ENCODE measurements around the gene LENG9.
"Not testable (repeated sequence)": the region's sequence is repeated elsewhere in the genome, so short reads cannot be mapped to it uniquely, and the experiment has no call there.

Gene LENG9

DNA sequence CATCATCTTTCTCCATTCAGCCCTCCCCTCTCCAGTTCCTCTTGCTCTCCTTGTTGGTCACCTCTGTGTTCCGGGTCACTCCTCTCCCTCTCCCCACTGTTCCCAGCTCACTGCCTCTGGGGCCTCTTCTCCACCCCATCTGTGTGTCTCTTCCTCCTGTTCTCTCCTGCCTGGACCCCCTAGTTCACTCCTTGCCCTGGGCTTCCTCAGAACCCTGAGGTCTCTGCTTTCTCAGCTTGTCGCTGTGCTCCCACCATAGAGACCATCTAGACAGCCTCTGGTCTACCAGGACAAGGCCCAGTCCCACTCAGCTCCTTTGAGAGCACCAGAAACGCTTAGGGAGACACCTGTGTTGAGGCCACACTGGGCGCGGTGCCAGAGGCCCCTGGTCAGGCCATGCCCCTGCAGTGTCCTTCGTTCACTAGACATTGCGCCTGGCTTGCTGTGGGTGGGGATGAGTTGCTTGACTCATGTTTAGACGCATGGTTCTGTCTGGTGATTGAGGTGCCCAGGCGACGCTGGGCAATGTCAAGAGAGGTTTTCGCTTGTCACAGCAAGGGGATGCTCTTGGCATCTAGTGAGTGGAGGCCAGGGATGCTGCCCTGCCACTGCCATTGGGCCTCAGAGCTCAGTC is 4.8 kb downstream of the LENG9 start:
- DNase-seq, result no peak

DNA sequence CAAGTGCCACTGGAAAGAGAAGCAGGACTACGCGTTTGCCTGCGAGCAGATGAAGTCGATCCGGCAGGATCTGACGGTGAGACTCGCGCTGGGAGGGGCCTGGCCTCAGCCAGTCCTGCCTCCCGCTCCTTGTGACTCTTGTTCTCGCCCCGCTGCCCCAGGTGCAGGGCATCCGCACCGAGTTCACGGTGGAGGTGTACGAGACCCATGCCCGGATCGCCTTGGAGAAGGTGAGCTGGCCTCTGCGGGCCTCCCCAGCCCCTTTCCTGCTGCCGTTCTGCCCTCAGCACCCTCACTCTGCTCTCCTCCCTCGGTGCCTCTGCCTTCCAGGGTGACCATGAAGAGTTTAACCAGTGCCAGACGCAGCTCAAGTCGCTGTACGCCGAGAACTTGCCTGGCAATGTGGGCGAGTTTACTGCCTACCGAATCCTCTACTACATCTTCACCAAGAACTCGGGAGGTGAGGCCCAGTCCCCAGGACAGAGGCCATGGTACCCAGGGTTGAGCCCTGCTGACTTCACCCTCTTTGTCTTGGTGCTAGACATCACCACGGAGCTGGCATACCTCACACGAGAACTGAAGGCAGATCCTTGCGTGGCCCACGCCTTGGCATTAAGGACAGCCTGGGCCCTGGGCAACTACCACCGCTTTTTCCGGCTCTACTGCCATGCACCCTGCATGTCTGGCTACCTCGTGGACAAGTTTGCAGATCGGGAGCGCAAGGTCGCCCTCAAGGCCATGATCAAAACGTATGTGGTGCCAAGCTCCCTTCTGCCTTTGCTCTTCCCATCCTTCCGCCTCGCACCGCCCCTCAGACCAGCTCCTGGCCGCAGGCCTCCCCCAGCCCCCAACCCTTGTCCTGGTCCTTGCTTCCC is 5.6 kb downstream of the LENG9 start:
- DNase-seq, result no peak

DNA sequence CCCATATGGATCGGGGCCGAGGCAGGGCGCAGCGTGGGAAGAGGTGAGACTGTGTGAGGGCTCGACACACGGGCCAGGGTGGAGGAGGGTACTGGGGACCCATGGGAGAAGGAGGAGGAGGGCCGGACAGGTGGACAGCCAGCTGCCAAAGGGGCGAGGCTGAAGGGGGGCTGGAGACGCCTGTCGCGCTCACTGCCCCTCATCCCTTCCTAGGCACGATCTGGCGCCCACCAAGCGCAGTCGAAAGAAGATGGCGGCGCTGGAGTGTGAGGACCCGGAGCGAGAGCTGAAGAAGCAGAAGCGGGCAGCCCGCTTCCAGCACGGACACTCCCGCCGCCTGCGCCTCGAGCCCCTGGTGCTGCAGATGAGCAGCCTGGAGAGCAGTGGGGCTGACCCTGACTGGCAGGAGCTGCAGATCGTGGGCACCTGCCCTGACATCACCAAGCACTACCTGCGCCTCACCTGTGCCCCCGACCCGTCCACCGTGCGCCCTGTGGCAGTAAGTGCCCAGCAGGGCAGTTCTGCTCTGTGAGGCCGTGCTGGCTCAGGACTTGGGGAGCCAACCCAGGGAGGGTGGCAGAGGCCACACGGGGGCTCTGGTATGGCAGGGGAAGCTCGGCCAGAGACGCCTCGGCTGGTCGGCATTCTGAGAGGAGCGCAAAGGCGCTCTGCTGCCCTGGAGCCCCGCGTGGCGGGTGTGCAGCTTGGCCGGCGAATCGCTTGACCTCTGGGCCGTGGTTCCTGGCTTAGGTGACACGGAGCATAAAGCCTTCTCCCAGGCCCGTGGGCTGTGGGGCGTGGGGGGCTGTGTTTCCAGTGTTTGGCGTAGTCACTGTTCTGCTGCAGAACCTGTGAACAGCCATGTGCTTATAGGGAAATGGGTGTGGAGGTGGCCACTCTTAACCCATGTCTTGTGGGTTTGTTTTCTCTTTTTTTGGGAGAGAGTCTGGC is 6.9 kb downstream of the LENG9 start:
- no peak for DNase-seq

DNA sequence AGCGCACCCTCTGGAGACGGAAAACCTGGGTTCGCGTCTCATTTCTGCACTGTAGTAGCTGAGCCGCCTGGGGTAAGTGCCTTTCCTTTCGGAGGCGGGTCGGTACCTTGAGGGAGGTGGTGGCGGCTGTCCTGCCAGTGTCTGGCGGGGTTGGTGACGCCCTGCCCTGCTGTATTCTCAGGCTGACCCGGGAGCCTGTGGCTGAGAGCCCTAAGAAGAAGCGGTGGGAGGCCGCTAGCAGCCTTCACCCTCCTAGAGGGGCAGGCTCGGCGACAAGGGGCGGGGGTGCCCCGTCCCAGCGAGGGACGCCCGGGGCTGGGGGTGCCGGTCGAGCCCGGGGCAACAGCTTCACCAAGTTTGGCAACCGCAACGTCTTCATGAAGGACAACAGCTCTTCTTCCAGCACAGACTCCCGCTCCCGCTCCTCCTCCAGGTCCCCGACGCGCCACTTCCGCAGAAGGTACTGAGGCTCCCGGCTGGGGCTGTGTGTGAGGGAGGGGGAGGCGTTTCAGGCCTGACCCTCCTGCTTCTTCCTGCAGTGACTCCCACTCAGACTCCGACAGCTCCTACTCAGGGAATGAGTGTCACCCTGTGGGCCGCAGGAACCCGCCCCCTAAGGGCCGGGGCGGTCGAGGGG is 7.7 kb downstream of the LENG9 start:
- DNase-seq, result no peak

DNA sequence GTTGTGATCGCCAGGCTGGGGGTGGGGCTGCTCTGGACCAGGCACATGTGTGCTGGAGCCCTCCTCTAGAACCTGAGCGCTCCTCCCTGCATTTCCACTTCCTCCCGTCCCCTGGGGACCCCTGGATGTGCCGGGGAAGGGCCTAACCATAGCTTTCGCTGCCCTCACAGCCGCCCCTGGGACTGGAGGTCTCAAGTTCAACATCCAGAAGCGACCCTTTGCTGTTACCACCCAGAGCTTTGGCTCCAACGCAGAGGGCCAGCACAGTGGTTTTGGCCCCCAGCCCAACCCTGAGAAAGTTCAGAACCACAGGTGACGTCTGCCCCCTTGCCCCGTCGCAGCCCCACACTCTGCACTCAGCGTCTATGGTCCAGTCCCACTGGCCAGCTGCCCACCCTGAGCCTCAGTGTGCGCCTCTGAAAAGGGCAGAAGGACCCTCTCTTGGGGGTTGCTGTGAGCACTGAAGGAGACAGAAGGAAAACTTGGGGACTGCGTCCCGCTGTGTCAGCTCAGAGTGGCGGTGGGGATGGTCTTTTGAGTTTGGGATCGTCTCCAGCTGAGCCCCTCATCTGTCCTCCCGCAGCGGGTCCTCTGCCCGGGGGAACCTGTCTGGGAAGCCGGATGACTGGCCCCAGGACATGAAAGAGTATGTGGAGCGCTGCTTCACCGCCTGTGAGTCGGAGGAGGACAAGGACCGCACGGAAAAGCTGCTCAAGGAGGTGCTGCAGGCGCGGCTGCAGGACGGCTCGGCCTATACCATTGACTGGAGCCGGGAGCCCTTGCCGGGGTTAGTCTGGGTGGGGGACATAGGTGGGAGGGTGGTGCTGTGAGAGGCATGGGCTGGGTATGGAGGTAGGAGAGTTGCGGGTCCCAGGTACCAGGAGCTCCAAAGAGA is 8.6 kb downstream of the LENG9 start:
- DNase-seq, result no peak

DNA sequence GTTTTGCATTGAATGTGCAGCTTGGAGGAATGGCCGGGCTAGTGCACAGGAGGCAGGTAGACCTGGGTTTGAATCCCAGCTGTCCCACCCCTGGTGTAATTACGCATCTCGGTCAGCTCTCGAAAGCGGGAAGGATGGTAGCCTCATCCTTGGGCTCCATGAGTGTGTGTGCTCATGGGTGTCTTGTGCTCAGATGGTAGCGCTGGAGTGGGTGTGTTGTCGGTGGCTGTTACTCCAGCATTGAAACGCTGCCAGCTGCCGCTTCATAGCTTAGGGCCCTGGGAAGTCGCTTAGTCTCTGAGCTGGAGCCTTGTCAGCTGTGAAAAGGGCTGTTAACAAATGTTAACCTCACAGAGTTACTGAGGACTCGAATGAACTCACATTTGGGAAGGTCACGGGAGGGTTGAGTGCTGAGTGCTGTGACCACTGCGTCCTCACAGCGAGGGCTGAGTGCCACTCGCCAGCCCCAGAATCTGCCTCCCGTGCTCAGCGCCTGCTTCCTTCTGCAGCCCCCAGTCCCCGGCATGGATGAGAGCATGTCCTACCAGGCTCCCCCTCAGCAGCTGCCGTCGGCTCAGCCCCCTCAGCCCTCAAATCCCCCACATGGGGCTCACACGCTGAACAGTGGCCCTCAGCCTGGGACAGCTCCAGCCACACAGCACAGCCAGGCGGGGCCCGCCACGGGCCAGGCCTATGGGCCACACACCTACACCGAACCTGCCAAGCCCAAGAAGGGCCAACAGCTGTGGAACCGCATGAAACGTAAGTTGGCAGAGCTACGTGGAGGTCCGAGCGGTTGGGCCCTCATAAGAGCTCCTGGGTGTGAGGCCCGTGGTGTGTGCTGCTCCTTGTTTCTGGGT is 9.4 kb downstream of the LENG9 start:
- no peak for DNase-seq

DNA sequence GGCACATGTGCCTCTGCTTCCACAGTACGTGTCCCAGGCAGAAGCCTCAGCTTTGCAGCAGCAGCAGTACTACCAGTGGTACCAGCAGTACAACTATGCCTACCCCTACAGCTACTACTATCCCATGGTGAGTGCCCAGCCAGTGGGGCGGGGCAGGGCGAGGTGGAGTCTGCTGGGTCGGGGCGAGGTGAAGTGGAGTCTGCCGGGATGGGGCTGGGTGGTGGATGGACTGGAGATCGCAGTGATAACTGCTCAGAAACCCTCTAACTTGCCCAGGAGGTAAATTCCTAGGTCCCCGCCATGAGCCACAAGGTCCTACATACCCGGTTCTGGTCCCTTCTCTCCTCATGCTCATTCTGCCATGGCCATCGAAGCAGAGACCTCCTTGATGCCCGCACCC is 11.0 kb downstream of the LENG9 start:
- DNase-seq, result no peak

DNA sequence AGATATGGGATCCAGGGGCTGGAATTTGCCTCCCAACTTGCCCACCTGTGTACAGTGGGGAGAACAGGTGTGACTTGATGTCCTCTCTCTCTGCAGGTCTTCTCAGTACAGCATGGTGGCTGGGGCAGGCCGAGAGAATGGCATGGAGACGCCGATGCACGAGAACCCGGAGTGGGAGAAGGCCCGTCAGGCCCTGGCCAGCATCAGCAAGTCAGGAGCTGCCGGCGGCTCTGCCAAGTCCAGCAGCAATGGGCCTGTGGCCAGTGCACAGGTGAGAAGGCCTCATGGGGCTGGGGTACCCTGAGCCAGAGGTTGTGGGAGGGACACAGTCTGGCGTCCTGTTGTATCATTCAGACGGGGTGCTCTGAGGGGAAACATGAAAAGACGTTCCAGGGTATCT is 11.6 kb downstream of the LENG9 start:
- DNase-seq, result no peak

DNA sequence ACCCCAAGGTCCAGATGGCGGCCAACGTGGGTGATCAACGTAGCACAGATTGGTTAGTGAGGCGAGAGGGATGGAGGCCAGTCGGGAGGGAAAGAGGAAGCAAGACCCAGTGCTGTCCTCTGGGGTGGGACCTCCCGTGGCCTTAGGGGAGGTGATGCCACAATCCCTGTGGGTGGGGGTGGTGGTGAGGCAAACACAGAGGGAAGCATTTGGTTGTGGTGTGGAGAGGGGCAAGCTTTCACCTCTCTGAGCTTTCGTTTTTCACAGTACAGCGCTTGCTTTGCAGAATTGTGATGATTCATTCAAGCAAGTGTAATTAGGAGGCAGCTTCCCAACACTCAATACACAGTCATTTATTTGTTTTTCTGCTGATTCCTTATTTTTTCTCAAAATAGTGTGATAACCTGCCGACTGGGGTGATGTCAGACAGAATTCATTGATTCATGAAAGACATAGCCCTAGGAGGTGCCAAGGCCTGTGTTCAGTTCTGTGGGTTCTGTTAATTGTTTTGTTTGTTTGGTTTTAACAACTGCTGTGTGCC is 12.2 kb downstream of the LENG9 start:
- no peak for DNase-seq

DNA sequence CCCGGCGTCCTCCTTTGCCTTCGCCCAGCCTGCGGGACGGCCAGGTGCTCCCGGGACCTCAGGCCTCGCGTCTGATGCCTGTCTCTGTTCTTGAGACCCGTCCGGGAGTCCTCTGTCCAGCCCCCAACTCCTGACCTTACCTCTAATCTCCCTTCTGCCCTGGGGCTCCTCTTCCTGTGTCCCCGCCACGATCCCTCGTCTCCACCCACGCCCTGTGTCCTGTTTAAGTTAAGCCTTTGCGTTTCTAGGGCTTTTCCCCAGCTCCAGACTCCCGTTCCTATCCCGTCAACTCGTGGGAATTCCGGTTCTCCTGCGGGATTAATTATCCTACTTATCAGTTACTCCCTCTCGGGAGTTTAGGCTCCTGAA is 13.9 kb downstream of the LENG9 start:
- no peak for DNase-seq

DNA sequence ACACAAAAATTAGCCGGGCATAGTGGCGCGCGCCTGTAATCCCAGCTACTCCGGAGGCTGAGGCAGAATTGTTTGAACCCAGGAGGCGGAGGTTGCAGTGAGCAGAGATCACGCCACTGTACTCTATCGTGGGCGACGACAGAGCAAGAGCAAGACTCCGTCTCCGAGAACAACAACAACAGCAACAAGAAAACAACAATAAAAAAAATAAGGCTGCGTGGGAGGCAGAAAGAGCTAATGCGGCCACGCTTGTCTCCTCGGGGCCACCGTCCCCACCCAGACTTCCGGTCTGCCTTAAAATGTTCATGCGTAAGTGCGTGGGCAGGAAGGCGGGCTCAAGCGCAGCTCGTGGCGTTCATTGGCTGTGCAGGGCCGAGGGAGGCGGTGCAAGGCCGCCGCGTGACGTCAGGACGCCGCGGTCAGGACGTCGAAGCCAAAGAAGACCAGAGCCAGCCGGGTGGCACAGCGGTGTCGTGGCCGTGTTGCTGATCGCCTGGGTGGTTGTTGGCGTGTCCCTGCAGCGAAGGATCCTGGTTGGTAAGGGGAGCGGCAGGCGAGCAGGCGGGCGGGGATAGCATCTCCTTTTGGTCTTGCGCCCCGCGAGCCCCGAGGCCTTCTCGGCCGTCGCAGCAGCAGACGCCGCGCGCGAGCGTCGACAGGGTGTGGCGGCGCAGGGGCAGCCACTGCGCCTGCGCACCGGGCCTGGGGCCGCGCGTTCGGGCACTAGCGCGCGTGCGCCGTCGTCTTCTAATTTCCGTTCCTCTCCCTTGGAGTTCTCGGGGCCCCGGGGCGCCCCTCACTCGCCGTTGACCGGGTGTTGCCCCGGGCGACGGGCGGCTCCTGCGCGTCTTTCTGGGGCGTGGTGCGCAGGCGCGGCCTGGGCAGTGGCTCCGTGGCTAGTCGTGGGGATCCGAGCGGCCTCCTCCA is 14.5 kb downstream of the LENG9 start, which contains the start of gene LENG8:
TSS of gene LENG8 (plus strand) at position 426 of the 927 bp plus-strand sequence. CDS start 2,146 bp downstream, outside the sequence.
- peak; percentile 96 for DNase-seq

DNA sequence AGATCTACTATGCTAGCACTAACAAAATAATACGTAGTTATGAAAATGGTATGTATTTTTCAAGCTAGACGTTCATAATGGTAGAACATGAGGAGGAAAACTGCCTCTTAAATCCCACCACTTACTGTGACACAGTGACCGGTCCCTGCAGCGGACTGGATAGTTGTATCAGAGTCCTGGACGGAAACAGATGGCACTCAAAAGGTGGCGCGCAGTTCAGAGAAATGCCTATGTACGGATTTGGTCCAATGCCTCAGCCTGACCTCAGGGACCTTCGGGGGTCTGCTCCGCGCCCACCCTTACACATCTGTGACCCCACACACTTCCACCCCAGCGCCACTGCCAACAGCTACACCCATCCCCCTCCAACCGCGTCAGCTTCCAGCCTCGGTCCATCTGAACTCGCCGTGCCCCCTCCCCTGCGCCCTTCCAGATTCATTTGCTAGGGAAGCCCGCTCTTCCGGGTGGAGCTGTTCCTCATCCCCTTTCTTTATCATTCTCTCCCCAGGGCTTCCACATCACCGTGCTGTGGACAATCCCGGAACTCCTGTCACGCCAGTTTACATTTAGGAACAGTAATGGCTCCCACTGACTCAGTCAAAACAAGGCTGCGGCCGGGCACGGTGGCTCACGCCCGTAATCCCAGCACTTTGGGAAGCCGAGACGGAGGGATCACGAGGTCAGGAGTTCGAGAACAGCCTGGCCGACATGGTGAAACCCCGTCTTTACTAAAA is 15.4 kb downstream of the LENG9 start:
- peak; percentile 50 for DNase-seq

DNA sequence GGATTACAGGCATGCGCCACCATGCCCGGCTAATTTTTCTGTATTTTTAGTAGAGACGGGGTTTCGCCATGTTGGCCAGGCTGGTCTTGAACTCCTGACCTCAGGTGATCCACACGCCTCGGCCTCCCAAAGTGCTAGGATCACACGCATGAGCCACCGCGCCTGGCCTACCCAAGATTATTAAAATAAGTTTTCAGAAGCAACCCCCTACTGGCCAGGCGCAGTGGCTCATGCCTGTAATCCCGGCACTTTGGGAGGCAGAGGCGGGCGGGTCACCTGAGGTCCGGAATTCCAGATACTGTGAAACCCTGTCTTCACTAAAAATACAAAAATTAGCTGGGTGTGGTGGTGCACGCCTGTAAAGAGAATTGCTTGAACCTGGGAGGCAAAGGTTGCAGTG is 17.2 kb downstream of the LENG9 start:
- DNase-seq, result not testable (repeated sequence)

DNA sequence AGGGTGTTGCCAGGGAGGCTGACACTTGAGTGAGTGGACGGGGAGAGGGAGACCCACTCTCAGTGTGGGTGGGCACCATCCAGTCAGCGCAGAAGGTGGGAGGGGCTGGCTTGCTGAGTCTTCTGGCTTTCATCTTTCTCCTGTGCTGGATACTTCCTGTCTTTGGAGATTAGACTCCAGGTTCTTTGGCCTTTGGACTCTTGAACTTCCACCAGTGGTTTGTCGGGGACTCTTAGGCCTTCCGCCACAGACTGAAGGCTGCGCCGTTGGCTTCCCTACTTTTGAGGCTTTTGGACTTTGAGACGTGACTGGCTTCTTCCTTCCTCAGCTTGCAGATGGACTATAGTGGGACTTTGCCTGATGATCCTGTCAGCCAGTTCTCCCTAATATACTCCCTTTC is 18.8 kb downstream of the LENG9 start:
- no peak for DNase-seq

DNA sequence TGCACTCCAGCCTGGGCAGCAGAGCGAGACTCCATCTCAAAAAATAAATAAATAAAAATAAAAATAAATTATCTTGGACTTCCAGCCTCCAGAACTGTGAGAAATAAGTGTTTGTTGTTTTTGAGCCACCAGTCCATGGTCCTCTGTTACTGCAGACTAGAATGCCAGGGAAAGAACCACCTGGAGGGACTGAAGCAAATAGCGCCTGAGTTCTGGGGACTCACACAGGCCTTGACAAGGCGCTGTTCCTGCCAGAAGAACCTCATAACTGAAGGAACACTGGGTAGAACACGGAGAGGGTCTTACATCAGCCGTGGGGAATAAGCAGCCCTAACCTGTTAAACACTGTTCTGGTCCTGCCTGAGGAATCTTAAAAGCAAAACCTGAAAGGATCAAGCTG is 22.9 kb downstream of the LENG9 start:
- DNase-seq, result no peak

DNA sequence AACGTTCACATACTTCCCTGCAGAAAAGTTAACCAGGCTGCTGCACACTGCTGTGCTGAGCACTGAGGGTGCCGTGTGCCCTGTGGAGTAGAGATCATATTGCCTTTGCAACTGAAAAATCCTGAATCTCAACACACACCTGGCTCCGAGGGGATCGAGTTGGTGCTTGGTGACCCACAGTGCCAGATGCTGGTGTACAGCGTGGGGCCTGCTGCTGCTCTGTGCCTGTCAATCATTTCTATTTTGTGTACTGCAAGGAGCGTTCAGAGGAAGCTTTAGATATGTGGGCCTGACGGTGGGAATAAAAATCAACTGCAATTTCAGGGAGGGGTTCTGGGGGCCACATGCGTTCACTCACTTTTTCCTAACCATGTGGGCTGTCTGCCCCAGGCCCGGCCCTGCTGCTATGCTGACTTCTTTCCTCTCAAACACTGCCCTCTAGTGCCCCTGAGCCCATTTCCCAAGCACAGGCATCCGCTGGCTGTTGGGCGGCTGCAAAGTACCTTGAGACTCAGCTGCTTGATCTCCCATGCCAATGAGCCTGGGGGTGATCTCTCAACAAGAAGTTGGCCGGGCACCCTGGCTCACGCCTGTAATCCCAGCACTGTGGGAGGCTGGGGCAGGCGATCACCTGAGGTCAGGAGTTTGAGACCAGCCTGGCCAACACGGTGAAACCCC is 24.3 kb downstream of the LENG9 start:
- peak; percentile 48 for DNase-seq

DNA sequence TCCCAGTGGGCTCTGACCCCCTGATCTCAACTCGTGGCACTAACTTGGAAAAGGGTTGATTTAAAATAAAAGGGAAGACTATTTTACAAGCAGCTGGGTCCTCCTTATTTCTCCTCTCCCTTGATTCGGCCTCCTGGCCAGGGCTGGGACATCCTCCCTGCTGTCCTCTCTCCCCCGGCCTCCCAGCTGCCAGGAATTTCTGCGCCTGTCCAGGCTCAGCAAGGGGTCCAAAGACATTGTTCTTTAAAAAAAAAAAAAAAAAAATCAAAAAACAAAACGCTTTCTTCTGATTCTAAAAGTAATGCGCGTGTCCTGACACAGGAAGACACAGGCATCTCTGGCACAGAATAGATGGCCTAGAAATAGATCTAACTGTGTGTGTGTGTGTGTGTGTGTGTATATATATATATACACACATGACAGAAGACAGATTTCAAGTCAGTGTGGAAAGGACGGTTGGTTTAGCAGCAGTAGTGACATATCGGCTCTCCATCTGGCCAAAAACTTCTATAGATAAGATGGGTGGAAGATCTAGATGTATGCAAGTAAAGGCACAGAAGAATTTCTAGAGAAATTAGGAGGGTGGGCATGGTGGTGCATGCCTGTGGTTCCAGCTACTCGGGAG is 26.8 kb downstream of the LENG9 start:
- DNase-seq, result no peak
